MM.1S (cell line): ENCODE data around the gene RBMY1A1.
"Not testable (repeated sequence)": the region's sequence is repeated elsewhere in the genome, so short reads cannot be mapped to it uniquely, and the experiment has no call there.

ENCODE experiments used
- CTCF ChIP-seq: fragments of 300-600 bp; sonication (generic); IDR thresholded peaks from 2 replicates; pipeline ENCODE4 v1.5.1; 2016; ENCODE audit warnings: antibody characterized with exemption, low read length, mixed read lengths
- EZH2 ChIP-seq: fragments of 300-600 bp; sonication (generic); optimal IDR thresholded peaks from 2 replicates; pipeline ENCODE3; 2017; ENCODE audit warnings: low read depth, mild to moderate bottlenecking, antibody characterized with exemption, low read length, mixed read lengths
- EZH2phosphoT487 ChIP-seq: fragments of 300-600 bp; sonication (generic); IDR thresholded peaks from 2 replicates; pipeline ENCODE4 v1.6.1; 2018; ENCODE audit warnings: antibody characterized with exemption, low read length

- not testable (repeated sequence) for TF ChIP-seq EZH2, CTCF, EZH2phosphoT487
These were observed at the start of gene RBMY1A1 for GRCh38 chrY:21534579-21534978.
